Lower leg skin (tissue), 4 donors: Measurements from ENCODE around the gene MYO7A. TPM values are rescaled to one million over a fixed set of nuclear protein-coding genes. Genes with fewer than 3 reads are reported as not detected.

Experiments
- DNase-seq, 2 donors: peaks; one replicate each; pipeline ENCODE4 v3.0.0-alpha.2; 2019; ENCODE audit warnings: low spot score in 2 of 2
- H3K4me3 ChIP-seq: fragments of 200-600 bp; sonication (generic); 2 replicates; pipeline ENCODE4 v1.5.1; 2017; ENCODE audit warnings: mild to moderate bottlenecking, low read depth; ENCODE audit not compliant: poor library complexity, severe bottlenecking
- POLR2A ChIP-seq, 2 donors: fragments of 450-650 bp; IDR thresholded peaks; one replicate each; pipeline ENCODE4 v1.6.1; 2016 to 2017; ENCODE audit warnings: antibody characterized with exemption in 2 of 2, mild to moderate bottlenecking in 1 of 2, moderate library complexity in 1 of 2
- WGBS, 2 donors: methylation state at CpG; one replicate each; pipeline ENCODE4 v1.1.5; 2018; 5-methylcytosine and 5-hydroxymethylcytosine counted together
- intact Hi-C: fragments of 100-400 bp; cut with DNase I; formaldehyde crosslinking; loops from one replicate; pipeline ENCODE4 v1.15.0; 2023; ENCODE audit warnings: low total_unique reads
- total RNA-seq, 4 donors: library from RNA; depleted of rRNA; stranded (reverse); fragments of >200 nt; gene quantifications; one replicate each; pipeline ENCODE4 v1.1.0, GENCODE V29; 2016
- TF ChIP-seq, protein P1 (sequence below), 3 donors: fragments of 450-650 bp; IDR thresholded peaks; one replicate each; pipeline ENCODE4 v1.5.1; 2016; ENCODE audit warnings: antibody characterized with exemption in 3 of 3, mild to moderate bottlenecking in 3 of 3, moderate library complexity in 2 of 3

The MYO7A gene
- total RNA-seq, 4 donors from 2014 or later: 0.69 to 2.1 (median 1.4) TPM

DNA sequence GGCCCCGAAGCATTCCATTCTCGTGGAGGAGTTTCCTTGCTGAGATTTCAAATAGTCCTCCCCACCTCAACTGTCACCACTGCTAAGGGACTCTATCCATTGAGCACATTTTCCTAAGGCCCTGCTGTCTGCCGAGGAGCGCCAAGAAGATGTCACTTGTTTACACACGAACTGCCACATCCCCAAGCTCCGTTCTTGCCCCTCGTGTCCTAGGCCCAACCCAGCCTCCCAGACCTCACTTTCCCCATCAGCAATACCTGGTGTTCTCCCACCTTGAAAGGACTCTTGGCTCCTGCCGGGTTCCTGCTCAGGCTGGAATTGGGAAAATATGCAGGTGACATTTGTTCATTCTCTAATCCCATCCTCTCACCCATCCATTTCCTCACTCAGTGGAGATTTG is 4.0 kb upstream of the MYO7A start:
- TF ChIP-seq POLR2A (IDR thresholded peaks at IDR 0.05): no peak
- TF ChIP-seq, protein P1, sequence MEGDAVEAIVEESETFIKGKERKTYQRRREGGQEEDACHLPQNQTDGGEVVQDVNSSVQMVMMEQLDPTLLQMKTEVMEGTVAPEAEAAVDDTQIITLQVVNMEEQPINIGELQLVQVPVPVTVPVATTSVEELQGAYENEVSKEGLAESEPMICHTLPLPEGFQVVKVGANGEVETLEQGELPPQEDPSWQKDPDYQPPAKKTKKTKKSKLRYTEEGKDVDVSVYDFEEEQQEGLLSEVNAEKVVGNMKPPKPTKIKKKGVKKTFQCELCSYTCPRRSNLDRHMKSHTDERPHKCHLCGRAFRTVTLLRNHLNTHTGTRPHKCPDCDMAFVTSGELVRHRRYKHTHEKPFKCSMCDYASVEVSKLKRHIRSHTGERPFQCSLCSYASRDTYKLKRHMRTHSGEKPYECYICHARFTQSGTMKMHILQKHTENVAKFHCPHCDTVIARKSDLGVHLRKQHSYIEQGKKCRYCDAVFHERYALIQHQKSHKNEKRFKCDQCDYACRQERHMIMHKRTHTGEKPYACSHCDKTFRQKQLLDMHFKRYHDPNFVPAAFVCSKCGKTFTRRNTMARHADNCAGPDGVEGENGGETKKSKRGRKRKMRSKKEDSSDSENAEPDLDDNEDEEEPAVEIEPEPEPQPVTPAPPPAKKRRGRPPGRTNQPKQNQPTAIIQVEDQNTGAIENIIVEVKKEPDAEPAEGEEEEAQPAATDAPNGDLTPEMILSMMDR (IDR thresholded peaks at IDR 0.05): no peak
- no peak for DNase-seq
- no peak overlapping the region for H3K4me3 ChIP-seq
- WGBS, 2 donors: 80 to 91% methylated on average over 8 of the region's 8 CpGs
- intact Hi-C loops: loop anchor here (10.0 kb wide), 1 partner anchor 421 kb away; no protein-coding TSS in a partner anchor

DNA sequence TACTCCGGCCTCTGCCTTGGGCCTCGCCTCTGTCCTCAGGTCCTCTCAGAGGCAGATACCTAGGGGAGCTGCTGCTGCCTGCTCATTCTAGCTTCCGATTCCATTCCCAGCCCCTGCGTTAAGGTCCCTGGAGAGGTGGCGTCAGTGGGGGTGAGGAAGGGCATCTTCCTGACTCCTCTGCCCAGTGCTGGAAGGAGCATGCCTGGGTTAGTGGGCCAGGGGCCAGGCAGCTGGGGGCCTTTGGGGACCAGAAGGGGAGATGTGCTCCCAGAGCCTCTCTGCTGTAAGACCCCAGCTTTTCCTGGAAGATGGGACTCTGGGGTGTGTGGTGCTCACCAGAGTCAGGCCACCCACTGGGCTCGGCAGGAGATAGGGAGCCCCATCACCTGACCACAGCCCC is 3.6 kb upstream of the MYO7A start:
- TF ChIP-seq POLR2A (IDR thresholded peaks at IDR 0.05): no peak
- TF ChIP-seq, protein P1 (IDR thresholded peaks at IDR 0.05): no peak
- DNase-seq: no peak
- intact Hi-C loops: loop anchor here (10.0 kb wide), 1 partner anchor 420 kb away; no protein-coding TSS in a partner anchor
- 88 to 92% methylated on average over 6 of the region's 6 CpGs for whole genome bisulfite sequencing, 2 donors
- no peak overlapping the region for H3K4me3 ChIP-seq

DNA sequence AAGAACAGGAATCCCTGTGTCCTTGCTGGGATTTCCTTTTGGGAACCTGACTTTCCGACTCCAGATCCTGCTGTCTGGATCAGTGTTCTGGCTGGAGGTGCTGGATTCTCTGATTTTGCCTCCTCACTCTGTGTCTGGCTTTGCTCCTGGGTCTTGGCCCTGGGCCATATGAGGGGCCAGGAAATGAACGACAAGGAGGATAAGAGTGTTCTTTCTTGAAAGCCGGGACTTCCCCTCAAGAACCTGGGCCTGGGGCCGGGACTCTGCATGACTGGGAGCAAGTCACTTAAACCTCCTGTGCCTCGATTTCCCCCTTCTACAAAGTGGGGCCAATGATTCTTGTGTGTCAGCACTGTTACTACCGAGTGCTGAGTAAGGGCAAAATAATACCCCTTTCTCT is 2.9 kb upstream of the MYO7A start:
- TF ChIP-seq, protein P1 (IDR thresholded peaks at IDR 0.05): no peak
- no peak for TF ChIP-seq POLR2A (IDR thresholded peaks at IDR 0.05)
- WGBS, 2 donors: 62 to 68% methylated on average over 6 of the region's 6 CpGs
- no peak overlapping the region for H3K4me3 ChIP-seq
- no peak for DNase-seq
- intact Hi-C loops: loop anchor here (5.0 to 10.0 kb wide), 2 partner anchors 62 to 420 kb away; no protein-coding TSS in a partner anchor

DNA sequence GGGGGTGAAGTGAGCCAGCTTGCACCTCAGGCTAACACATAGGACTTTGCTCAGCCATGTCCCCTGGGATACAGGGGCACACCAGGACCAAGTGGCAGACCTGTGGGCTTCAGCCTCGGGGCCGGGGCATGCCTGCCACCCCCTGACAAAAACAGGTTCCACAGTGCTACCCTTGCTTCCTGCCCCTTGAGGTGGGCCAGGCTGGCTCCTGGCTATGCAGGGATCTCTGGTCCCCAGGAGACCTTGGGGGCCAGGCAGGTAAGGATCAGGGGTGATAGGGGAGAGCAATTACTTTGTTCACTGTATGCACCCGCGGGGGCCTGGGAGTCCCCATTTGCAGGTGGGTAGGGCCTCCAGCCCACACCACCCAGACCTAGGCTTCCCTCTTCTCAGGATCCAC is 2.4 kb upstream of the MYO7A start:
- intact Hi-C loops: loop anchor here (5.0 to 10.0 kb wide), 2 partner anchors 62 to 419 kb away; no protein-coding TSS in a partner anchor
- TF ChIP-seq POLR2A (IDR thresholded peaks at IDR 0.05): no peak
- TF ChIP-seq, protein P1 (IDR thresholded peaks at IDR 0.05): no peak
- 69% methylated on average over 4 of the region's 4 CpGs for WGBS, 2 donors
- H3K4me3 ChIP-seq: no peak overlapping the region
- DNase-seq: no peak

DNA sequence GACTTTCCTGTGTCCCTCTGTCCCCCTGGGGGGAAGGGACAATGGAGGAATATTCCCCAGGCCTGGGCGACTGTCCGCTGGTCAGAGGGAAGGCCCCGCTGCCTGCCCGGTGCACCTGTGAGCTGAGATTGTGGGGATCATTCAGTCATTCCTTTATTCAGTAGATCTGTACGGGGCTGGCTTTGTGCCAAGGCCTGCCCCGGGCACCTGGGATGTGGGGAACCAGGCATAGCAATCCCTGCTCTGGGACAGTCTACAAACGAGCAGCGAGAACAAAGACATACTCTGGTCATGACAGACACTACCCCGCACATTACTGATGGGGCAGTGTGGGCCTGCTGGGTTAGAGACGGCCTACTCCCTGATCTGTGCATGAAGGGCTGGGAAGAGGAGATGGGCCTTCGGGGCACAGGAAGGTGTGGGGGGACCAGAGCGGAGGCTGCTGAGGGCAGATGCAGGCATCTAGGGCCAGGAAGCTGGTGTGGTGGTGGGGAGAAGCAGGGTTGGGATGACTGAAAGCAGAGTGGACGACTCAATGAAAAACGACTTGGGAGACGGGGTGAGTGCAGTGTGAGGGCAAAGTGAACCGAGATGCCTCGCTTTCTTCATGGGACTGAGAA is 1.8 kb upstream of the MYO7A start:
- TF ChIP-seq POLR2A (IDR thresholded peaks at IDR 0.05): no peak
- no peak for DNase-seq
- WGBS, 2 donors: 69 to 74% methylated on average over 16 to 17 of the region's 17 CpGs
- H3K4me3 ChIP-seq: no peak overlapping the region
- intact Hi-C loops: loop anchor here (5.0 to 10.0 kb wide), 2 partner anchors 61 to 419 kb away; no protein-coding TSS in a partner anchor

DNA sequence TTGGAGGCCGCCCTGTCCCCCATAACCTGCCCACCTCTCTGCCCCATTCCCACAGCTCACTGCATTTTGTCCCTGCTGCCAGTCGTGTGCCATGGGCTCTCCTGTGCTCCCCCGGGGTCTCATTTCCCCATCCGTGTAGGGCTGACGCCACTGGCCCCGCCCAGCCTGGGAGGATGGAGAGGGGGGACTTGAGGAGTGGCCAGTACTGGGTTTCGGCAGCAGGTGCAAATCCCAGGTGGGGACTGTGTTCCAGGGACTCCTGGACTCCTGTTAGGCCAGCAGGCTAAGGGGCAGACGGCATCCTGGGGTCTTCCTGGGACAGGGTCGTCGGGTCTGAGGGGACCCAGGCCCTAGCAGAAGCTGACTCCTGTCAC is 1.2 kb upstream of the MYO7A start:
- no peak overlapping the region for H3K4me3 ChIP-seq
- 14 to 15% methylated on average over 9 to 10 of the region's 10 CpGs for WGBS, 2 donors
- no peak for TF ChIP-seq POLR2A (IDR thresholded peaks at IDR 0.05)
- TF ChIP-seq, protein P1 (IDR thresholded peaks at IDR 0.05): no peak
- no peak for DNase-seq
- intact Hi-C loops: loop anchor here (5.0 to 10.0 kb wide), 2 partner anchors 60 to 418 kb away; no protein-coding TSS in a partner anchor
